Suprapubic skin (tissue), 3 donors: ENCODE data around the gene TEDDM1.

Experiments used
- EP300 ChIP-seq: sonication (generic); formaldehyde crosslinking; IDR thresholded peaks from one replicate; pipeline ENCODE4 v1.6.1; 2017; ENCODE audit warnings: antibody characterized with exemption
- TF ChIP-seq, protein P1 (sequence below), 2 donors: fragments of 200-600 bp in 1 of 2; fragments of 450-650 bp in 1 of 2; sonication (generic) in 1 of 2; IDR thresholded peaks; one replicate each; pipeline ENCODE4 v1.5.1; 2016 to 2019; ENCODE audit warnings: antibody characterized with exemption in 2 of 2, mild to moderate bottlenecking in 1 of 2, moderate library complexity in 1 of 2

DNA sequence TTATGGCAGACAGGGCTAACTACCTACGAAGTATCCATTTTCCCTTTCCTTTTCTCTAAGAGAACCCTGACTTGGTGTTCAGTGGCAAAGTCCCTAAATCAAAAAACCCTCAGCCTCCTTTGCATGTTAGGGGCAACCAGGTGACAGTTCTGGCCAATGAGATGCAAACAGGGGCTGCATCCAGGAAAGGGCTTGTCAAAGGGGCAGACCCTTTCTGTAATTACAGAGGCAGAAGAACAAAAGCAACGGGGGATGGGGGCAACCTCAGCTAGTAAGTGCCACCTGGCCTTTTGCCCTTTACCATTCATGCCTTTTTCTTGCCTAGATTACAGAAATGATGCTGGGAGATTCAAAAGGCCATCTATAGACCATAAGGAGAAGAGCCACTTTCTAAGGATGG lies 43.3 kb downstream of the TEDDM1 start:
- TF ChIP-seq, protein P1, sequence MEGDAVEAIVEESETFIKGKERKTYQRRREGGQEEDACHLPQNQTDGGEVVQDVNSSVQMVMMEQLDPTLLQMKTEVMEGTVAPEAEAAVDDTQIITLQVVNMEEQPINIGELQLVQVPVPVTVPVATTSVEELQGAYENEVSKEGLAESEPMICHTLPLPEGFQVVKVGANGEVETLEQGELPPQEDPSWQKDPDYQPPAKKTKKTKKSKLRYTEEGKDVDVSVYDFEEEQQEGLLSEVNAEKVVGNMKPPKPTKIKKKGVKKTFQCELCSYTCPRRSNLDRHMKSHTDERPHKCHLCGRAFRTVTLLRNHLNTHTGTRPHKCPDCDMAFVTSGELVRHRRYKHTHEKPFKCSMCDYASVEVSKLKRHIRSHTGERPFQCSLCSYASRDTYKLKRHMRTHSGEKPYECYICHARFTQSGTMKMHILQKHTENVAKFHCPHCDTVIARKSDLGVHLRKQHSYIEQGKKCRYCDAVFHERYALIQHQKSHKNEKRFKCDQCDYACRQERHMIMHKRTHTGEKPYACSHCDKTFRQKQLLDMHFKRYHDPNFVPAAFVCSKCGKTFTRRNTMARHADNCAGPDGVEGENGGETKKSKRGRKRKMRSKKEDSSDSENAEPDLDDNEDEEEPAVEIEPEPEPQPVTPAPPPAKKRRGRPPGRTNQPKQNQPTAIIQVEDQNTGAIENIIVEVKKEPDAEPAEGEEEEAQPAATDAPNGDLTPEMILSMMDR (IDR thresholded peaks at IDR 0.05) = no peak
- TF ChIP-seq EP300 = no peak
